Activated CD4-positive, alpha-beta T cell treated with anti-CD3 and anti-CD28 coated beads for 4 hours (primary cell): ENCODE measurements around the gene SERPINA4.

Experiments
- DNase-seq, 2 donors: peaks; one replicate each; pipeline ENCODE4 v3.0.0-alpha.2; 2020

SERPINA4 gene

GRCh38 chr14:94560751-94561655 is at the start of gene SERPINA4:
TSS of gene SERPINA4 (plus strand) at chr14:94561442. CDS start at chr14:94563483, 2,041 bp downstream.
- no peak for DNase-seq

GRCh38 chr14:94514351-94514750 is 46.9 kb upstream of the SERPINA4 start:
- DNase-seq, result no peak

- DNase-seq, result no peak
These were observed 45.8 kb upstream of the SERPINA4 start for GRCh38 chr14:94515426-94515825.

- DNase-seq, result no peak
These were observed 45.4 kb upstream of the SERPINA4 start for GRCh38 chr14:94515856-94516255.

GRCh38 chr14:94517248-94517640 is 44.0 kb upstream of the SERPINA4 start:
- DNase-seq, result no peak

- DNase-seq, result no peak
These were observed 43.5 kb upstream of the SERPINA4 start for GRCh38 chr14:94517641-94518257.

GRCh38 chr14:94521375-94522114 is 39.7 kb upstream of the SERPINA4 start:
- no peak for DNase-seq

GRCh38 chr14:94522115-94522724 is 39.0 kb upstream of the SERPINA4 start:
- no peak for DNase-seq

- no peak for DNase-seq
These were observed 38.0 kb upstream of the SERPINA4 start for GRCh38 chr14:94523265-94523664.

GRCh38 chr14:94524093-94524492 is 37.1 kb upstream of the SERPINA4 start:
- DNase-seq, result no peak

GRCh38 chr14:94531187-94531586 is 30.1 kb upstream of the SERPINA4 start:
- no peak for DNase-seq

- no peak for DNase-seq
These were observed 28.8 kb upstream of the SERPINA4 start for GRCh38 chr14:94532447-94532846.

GRCh38 chr14:94535506-94535905 is 25.7 kb upstream of the SERPINA4 start:
- no peak for DNase-seq

GRCh38 chr14:94536836-94537235 is 24.4 kb upstream of the SERPINA4 start:
- DNase-seq, result no peak

GRCh38 chr14:94538070-94538740 is 23.0 kb upstream of the SERPINA4 start:
- no peak for DNase-seq

GRCh38 chr14:94539181-94539580 is 22.1 kb upstream of the SERPINA4 start:
- DNase-seq, result no peak

- DNase-seq, result no peak
These were observed 21.0 kb upstream of the SERPINA4 start for GRCh38 chr14:94540031-94540794.

- no peak for DNase-seq
These were observed 19.8 kb upstream of the SERPINA4 start for GRCh38 chr14:94541234-94541975.

GRCh38 chr14:94542111-94542810 is 19.0 kb upstream of the SERPINA4 start:
- DNase-seq, result no peak

GRCh38 chr14:94542811-94543440 is 18.3 kb upstream of the SERPINA4 start:
- DNase-seq, result no peak
